ENCODE data around the gene GPR155.
A peak's percentile ranks its signal among the peaks of the same experiment; 100 is the strongest.
"Not testable (repeated sequence)": the region's sequence is repeated elsewhere in the genome, so short reads cannot be mapped to it uniquely, and the experiment has no call there.

GPR155 gene

GRCh38 chr2:174491947-174492346 is 5.1 kb upstream of the GPR155 start:
- Histone ChIP-seq H3K9me2 (replicated peaks; ENCODE audit: control insufficient read depth, low read length) (no peaks in the 10 kb centered on the region), H3K9me3 (ENCODE audit: control insufficient read depth, insufficient read depth, low read length) (no peaks in the 10 kb centered on the region), H4K20me1 (ENCODE audit: control insufficient read depth, insufficient read depth, low read depth, low read length) (no peaks in the 10 kb centered on the region), H3K27me3 (ENCODE audit: control insufficient read depth, low read length) (no peaks in the 10 kb centered on the region), H3F3A (ENCODE audit: control insufficient read depth, insufficient read depth) (peaks cover 8% of the 10 kb centered on the region; the same call in 1 of the 2 replicates), H3K4me2 (ENCODE audit: low read length) (no peak overlapping the region), H3K36me3 (ENCODE audit: control insufficient read depth, low read length) (no peaks in the 10 kb centered on the region), H3K27ac (ENCODE audit: low read depth, low read length) (no peak overlapping the region), H3K79me2 (ENCODE audit: control insufficient read depth, low read length) (no peaks in the 10 kb centered on the region), H3K4me3 (ENCODE audit: low read length) (no peak overlapping the region), H3K4me1 (ENCODE audit: control insufficient read depth, low read length) (peaks cover 31% of the 10 kb centered on the region)
- no peak for TF ChIP-seq EZH2phosphoT487 (IDR thresholded peaks at IDR 0.05; ENCODE audit: borderline replicate concordance, low read length)
- TF ChIP-seq, protein P1, sequence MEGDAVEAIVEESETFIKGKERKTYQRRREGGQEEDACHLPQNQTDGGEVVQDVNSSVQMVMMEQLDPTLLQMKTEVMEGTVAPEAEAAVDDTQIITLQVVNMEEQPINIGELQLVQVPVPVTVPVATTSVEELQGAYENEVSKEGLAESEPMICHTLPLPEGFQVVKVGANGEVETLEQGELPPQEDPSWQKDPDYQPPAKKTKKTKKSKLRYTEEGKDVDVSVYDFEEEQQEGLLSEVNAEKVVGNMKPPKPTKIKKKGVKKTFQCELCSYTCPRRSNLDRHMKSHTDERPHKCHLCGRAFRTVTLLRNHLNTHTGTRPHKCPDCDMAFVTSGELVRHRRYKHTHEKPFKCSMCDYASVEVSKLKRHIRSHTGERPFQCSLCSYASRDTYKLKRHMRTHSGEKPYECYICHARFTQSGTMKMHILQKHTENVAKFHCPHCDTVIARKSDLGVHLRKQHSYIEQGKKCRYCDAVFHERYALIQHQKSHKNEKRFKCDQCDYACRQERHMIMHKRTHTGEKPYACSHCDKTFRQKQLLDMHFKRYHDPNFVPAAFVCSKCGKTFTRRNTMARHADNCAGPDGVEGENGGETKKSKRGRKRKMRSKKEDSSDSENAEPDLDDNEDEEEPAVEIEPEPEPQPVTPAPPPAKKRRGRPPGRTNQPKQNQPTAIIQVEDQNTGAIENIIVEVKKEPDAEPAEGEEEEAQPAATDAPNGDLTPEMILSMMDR (IDR thresholded peaks at IDR 0.05; ENCODE audit: low read depth, low read length, poor library complexity, severe bottlenecking), result no peak

- Histone ChIP-seq H3F3A (ENCODE audit: control insufficient read depth, insufficient read depth) (peaks cover 8% of the 10 kb centered on the region; the same call in 1 of the 2 replicates), H3K79me2 (ENCODE audit: control insufficient read depth, low read length) (no peaks in the 10 kb centered on the region), H3K4me3 (ENCODE audit: low read length) (0 out of 2 replicates have a peak overlapping the region, but pooled peaks have one; percentile 1), H4K20me1 (ENCODE audit: control insufficient read depth, insufficient read depth, low read depth, low read length) (no peaks in the 10 kb centered on the region), H3K27me3 (ENCODE audit: control insufficient read depth, low read length) (peaks cover 7% of the 10 kb centered on the region; the same call in 1 of the 2 replicates), H3K9me3 (ENCODE audit: control insufficient read depth, insufficient read depth, low read length) (no peaks in the 10 kb centered on the region), H3K4me2 (ENCODE audit: low read length) (peak overlapping the region; percentile 29), H3K4me1 (ENCODE audit: control insufficient read depth, low read length) (peaks cover 40% of the 10 kb centered on the region), H3K9me2 (replicated peaks; ENCODE audit: control insufficient read depth, low read length) (no peaks in the 10 kb centered on the region), H3K36me3 (ENCODE audit: control insufficient read depth, low read length) (no peaks in the 10 kb centered on the region), H3K27ac (ENCODE audit: low read depth, low read length) (no peak overlapping the region)
- TF ChIP-seq, protein P1 (IDR thresholded peaks at IDR 0.05; ENCODE audit: low read depth, low read length, poor library complexity, severe bottlenecking), result no peak
- TF ChIP-seq EZH2phosphoT487 (IDR thresholded peaks at IDR 0.05; ENCODE audit: borderline replicate concordance, low read length), result no peak
Observed at GRCh38 chr2:174490051-174490450, 3.2 kb upstream of the GPR155 start.

DNA sequence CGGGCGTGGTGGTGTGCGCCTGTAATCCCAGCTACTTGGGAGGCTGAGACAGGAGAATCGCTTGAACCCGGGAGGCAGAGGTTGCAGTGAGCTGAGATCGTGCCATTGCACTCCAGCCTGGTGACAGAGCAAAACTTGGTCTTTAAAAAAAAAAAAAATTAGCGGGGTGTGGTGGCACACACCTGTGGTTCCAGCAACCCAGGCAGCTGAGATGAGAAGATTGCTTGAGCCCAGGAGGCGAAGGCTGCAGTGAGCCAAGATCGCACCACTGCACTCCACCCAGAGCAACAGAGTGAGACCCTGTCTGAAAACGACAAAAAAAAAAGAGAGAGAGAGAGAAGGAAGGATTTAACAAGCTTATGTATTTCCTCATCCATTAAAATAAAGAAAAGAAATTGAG is 2.7 kb upstream of the GPR155 start:
- H3F3A ChIP-seq (ENCODE audit: control insufficient read depth, insufficient read depth); H3K27me3 ChIP-seq (ENCODE audit: control insufficient read depth, low read length); H3K9me2 ChIP-seq (replicated peaks; ENCODE audit: control insufficient read depth, low read length); H3K79me2 ChIP-seq (ENCODE audit: control insufficient read depth, low read length); H3K9me3 ChIP-seq (ENCODE audit: control insufficient read depth, insufficient read depth, low read length); H4K20me1 ChIP-seq (ENCODE audit: control insufficient read depth, insufficient read depth, low read depth, low read length); H3K27ac ChIP-seq (ENCODE audit: low read depth, low read length); H3K36me3 ChIP-seq (ENCODE audit: control insufficient read depth, low read length): not testable (repeated sequence)
- Histone ChIP-seq H3K4me2 (ENCODE audit: low read length) (peak overlapping the region; percentile 29), H3K4me1 (ENCODE audit: control insufficient read depth, low read length) (peaks cover 40% of the 10 kb centered on the region), H3K4me3 (ENCODE audit: low read length) (0 out of 2 replicates have a peak overlapping the region, but pooled peaks have one; percentile 1)

- Histone ChIP-seq H3K4me3 (ENCODE audit: low read length) (peak overlapping the region; percentile 78), H3K4me1 (ENCODE audit: control insufficient read depth, low read length) (peaks cover 26% of the 10 kb centered on the region), H4K20me1 (ENCODE audit: control insufficient read depth, insufficient read depth, low read depth, low read length) (no peaks in the 10 kb centered on the region), H3K79me2 (ENCODE audit: control insufficient read depth, low read length) (no peaks in the 10 kb centered on the region), H3K4me2 (ENCODE audit: low read length) (peak overlapping the region; percentile 69), H3K27ac (ENCODE audit: low read depth, low read length) (no peak overlapping the region), H3K9me3 (ENCODE audit: control insufficient read depth, insufficient read depth, low read length) (no peaks in the 10 kb centered on the region), H3K9me2 (replicated peaks; ENCODE audit: control insufficient read depth, low read length) (no peaks in the 10 kb centered on the region), H3K27me3 (ENCODE audit: control insufficient read depth, low read length) (peaks cover 7% of the 10 kb centered on the region; the same call in 1 of the 2 replicates), H3F3A (ENCODE audit: control insufficient read depth, insufficient read depth) (peaks cover 8% of the 10 kb centered on the region; the same call in 1 of the 2 replicates), H3K36me3 (ENCODE audit: control insufficient read depth, low read length) (no peaks in the 10 kb centered on the region)
- TF ChIP-seq, protein P1 (IDR thresholded peaks at IDR 0.05; ENCODE audit: low read depth, low read length, poor library complexity, severe bottlenecking), result no peak
- TF ChIP-seq EZH2phosphoT487 (IDR thresholded peaks at IDR 0.05; ENCODE audit: borderline replicate concordance, low read length), result no peak
Observed at GRCh38 chr2:174487820-174488162, 962 bp upstream of the GPR155 start.

Measured in DOHH2 (cell line).